HG02623 (cell line): ENCODE results near the gene NFIB.

ENCODE experiments used
- ATAC-seq: cut with Tn5 transposase; IDR thresholded peaks from one replicate; pipeline ENCODE4 v1.9.1; 2021; ENCODE audit warnings: moderate library complexity; ENCODE audit not compliant: unreplicated experiment

NFIB gene

DNA sequence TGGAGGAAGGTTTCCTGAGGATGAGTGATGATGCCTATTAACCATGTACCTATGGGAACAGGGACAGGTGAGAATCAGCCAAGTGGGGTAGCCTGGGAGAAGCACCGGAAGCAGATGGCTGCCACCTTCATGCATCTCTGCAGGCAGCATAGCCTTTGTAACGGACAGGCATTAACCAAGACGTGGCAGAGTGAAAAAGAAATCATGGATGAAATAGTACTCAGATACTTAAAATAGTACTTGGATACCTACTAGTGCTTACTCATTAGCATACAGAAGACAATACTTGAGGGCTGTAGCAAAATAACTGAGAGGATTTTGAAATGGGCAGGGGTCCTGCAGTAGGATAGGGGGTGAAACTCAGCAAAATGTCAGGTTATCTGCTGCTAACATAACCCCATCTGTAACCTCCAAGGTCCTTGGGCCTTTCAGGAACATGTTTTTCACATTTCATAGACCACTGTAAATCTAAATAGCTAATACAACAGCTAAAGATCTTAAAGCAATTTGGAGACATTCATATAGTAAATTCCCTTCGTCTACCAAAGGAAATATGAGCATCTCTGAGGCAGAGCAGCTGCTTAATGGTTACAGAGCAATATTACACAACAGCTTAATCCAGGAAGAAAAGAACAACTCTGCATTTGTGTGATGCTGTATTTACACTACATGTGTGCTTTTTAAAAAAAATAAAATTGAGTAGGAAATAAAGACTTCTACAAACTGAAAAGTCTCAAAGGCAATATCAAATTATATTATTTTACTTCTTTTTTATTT is 154.3 kb downstream of the NFIB start:
- no peak for ATAC-seq

DNA sequence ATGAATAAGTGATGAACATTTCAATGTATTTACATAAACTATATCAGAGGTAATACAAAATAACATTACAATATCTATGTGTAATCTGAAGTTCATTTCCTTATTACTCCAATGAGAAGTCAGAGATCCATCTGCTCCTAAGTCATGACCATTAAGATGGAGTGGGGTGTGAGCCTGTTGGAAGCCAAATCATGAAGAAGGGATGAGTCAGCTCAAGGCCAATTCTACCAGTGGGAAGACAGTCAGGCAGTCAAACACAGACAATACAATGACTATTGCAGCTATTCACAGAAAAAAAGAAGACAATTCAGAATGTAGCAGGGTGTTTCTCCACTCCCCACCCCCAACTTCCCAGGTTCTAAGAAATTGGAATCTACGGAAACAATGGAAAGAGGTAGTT is 155.0 kb downstream of the NFIB start:
- no peak for ATAC-seq

DNA sequence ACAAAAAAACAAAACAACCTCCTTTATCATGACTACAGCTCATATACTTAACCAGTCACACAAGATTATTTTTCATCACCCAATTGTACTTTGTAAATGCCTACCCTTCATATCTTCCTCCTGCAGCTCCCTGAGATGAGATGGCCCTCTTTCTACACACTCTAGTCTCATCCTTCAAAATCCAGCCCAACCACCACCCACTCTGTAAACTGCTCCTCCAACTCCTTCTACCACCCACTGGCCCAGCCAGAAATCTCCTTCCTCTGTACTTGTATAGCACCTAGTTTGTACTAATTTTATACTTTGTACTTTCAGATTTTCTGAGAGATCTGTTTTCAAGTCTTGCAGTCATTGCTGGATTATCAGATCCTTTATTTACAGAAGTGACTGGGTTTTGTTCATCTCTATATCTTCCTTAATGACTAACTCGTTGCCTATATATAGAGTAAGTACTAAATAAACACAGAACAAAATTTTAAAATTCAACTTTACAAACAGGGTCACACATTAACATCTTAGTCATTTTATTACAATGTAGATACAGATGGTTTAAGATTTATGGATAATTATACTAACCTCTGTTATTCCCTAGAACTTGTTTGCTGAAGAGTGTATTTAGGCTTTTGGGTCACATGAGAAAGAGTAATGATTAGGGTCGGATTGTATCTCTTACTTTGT is 155.7 kb downstream of the NFIB start:
- no peak for ATAC-seq

DNA sequence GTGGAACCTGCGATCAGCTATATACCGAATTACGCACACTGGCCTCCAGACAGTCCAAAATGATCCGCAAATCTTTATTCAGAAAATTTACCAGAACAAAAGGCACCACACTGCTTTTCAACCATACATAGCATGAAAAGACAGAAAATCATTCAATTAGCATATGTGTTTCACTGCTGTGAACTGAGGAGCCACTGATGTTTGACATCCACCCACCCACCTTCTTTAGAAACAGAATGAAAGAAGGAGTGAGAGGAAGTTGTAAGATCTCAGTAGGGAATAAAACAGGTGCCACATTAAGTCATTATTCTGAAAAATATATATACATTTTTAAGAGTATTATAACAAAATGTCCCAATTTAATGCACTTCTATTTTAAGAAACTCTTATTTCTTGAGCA is 156.8 kb downstream of the NFIB start:
- no peak for ATAC-seq

DNA sequence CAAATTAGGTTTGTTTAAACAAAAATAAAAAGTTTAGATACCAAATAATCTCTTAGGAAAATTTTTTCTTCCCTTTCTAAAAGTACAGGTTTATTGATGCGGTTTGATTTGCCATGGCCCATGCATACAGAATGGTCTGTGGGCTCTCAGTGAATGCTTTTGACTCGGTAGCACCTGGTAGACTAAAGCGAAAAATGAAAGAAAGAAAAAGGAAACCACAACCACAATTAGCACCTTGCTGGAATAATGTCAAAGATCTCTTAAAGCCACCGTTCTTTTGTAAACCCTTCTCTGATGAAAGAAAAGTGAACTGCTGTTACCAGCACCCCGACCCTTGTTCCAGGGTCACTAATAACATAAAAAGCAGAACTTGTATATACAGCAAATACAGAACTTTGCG is 157.9 kb downstream of the NFIB start:
- ATAC-seq, result peak; percentile 97

DNA sequence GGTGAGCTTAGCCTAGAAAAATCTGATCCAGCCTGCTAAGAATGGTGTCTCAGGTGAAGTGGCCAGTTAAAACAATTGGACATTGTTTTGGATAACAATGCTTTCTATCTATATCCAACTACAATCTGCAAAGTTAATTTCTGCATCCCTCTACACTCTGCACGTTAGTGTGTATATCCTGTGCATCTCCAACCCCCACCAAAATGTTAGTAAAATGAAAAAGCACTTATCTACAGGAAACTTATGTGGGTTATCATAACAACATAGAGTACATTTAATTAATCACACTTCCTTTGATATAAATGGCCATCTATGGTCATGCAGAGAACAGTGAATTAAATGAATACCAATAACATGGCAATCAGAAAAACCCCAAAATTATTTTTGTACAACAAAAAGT is 158.7 kb downstream of the NFIB start:
- no peak for ATAC-seq

DNA sequence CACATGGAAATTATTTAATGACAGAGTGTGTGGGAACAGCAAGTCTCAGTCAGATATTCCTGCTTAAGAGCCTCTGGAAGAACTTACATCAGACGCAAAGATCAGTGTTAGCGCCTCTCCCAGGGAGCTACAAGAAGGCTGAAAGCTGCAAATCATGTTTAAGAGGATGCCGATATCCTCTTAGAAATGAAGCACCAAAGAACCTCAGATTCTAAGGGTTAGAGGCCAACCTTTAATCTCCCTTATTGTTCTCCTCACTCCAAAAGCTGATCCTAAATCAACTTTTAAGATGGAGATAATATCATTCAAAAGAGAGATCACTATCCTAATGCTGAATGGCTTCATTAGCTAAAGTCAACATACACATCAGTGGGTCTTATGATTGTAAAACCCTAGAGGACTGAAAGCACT is 160.6 kb downstream of the NFIB start:
- no peak for ATAC-seq

DNA sequence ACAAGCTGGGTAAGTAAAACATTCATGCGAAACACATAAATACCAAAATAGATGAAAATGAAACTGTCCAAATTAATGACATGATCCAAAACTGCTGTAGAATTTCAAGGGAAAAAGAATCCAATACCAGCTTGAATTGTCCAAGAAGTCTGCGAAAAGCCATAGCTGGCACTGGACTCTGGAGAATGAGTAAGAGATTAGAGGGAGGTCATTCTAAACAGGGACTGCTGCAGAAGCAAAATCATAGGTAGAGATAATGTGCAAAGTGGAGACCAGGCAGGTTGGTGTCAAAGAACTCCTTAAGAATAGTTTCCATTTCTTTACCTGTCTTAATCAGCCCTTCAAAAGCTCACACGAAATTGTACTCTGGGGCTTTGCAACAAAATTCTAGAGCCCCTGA is 162.5 kb downstream of the NFIB start:
- no peak for ATAC-seq

DNA sequence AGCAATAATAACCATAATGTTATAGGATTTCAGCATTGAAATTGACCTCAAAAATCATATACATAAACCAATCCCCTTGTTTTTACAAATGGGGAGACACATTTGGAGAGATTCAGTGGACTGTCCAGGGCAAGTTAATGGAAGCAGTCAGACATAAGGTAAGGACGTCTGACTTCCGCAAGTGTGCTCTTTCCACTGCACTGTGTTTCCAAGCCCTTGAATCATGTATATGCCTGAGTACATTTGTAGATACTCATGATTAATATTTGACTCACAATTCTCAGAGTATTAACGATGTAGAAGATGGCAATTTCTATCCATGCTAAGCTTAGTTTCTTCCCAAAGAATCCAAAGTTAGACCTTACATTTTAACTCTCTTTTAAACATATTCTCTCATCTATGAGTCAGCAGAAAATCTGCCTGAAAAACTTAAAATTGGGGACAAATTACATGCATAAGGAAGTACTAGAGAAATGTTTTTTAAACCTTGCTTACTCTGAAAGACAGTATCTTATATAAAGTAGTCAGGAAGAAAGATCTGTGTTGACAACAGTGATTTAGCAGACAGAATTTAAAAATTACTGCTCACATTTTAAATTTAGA is 165.3 kb downstream of the NFIB start:
- ATAC-seq, result no peak

DNA sequence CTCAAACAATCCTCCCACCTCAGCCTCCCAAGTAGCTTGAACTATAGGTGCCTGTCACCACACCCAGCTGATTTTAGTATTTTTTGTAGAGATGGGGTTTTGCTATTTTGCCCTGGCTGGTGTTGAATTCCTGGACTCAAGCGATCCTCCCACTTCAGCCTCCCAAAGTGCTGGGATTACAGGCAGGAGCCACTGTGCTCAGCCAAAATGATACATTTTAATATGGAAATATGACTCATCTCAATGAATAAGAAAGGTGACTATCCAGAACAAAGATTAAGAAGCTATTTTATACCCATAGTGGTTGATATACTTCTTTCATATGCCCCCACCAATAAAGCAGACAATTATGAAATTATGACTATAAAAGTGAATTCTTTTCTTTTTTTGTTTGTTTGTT is 166.2 kb downstream of the NFIB start:
- no peak for ATAC-seq

DNA sequence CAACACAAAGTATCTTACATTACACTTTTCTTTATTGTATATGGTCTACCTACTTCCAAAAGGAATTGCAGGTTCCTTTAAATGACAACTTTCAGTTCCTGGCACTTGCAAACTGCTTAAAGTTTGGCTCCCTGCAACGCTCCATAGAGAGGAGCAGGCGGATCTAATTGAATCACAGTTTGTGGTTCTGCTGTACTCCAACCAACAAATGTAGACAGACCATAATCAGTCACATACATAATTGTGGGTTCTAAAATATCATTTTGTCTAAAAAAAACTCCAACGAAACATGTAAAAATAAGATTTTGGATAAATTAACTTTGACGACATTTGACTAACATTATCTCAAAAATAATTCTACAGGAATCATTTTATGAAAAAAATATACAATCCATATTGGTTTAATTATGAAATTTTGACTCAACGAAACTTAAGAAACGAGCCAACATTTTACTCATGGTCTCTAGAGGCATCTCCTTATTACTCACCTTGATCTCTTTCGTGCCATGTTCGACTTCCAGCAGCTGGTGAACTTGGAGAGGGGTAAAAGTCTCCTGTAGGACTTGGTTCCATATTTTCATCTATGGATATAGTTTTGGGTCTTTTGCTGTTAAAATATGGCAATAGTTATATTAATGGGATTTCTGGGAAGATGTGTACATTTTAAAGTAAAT is 167.6 kb downstream of the NFIB start:
- no peak for ATAC-seq

DNA sequence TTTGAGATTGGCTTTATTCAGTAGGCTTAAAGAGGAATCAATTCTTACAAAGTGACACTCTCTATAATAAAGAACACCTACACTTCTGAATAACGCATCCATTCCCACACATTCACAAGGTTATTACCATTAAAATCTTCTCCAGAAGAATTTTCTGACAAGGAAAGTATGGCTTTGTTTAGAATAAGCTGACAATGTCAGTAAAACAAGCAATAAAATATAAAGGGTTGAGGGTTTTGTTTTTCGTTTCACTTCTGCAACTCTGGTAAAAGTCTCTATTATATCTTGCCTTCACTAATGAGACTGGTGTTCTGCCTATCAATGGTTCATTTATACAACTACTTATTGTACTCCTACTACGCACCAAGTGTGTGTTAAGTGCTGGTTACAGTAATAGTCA is 169.7 kb downstream of the NFIB start:
- no peak for ATAC-seq

DNA sequence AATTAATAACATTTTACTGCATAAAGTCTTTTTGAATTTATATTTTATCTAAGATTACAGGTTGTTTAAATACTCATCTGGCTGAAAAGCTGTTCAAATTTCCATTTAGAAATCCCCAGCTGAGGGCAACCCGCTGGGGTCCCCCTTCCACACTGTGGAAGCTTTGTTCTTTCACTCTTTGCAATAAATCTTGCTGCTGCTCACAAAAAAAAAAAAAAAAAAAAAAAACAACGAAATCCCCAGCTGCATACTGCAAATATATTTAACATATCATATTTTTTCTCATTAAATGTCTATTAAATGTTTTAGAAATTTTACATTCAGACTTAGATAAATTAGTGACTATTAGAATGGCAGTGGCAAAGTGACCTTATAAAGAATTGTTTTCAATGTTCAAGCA is 172.2 kb downstream of the NFIB start:
- no peak for ATAC-seq

DNA sequence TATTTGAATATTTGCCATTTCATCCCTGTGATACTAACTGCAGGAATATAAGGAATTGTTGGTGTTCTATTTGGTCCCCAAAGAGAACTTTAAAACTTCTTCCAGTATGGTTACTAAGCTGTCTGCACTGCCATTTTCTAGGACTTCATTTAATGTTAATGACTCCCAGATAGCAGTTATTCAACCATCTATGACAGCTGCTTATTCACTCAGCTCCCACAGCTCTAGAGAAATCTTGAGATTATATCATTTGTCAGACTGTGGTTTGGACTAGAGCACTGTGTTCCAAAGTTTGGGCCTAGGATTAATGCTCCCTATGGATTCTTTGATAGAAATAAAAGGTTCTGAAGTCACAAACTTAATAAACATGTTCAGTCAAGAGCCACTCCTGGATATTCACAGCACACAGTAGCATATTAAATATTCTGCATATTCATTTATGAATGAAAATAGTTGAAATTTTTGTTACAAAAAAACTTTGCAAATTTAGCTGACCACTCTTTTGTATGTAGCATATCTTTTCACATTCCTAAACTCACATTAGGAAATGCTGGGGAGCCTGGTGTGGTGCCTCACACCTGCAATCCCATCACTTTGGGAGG is 173.7 kb downstream of the NFIB start:
- ATAC-seq, result no peak

DNA sequence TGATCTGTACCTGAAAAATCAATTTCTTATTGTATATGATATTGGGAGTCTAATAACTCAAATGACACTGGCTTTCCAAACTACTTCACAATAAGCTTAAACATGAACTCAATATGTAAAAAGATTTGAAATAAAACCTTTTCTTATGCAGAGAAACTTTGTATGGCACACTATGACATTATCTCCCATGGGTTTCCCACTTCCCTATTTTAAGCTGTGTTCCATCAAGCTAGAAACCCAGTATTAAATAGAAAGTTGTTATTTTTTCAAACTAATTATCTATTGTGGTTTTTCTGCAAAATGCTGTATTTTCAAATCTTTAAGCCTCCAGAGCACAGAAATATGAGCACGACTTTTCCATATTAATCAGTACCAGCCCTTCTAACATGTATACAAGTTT is 174.7 kb downstream of the NFIB start:
- ATAC-seq, result no peak

DNA sequence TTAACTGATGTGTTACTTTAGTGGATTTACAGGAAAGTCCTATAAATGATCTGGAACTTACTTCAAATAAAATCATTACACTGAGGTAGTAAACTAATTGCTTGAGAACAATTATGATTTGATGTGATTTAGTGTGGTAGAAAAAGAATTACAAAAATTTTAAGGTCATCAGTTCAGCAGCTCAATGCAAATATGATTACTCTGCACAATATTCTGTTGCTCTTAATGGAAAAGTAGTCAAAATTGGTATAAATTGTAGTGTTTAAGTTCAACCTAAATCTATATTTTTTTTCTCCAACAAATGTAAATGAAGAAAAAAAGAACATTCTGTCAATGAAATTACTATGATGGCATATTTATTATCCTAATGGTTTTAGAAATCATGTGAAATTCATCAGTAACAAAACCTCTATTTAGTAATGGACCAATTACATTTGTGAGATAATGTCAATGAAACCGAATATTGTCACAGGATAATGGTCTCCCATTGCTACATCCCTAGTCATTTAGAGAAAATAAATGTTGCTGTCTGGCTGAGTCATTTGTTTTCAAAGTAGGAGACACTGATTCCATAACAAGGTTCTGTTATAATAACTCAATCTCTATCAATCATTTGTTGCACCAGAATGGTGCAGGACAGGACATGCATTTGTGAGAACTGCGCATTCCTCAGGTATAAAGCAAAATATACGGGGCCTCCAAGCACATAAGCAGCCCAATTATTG is 177.1 kb downstream of the NFIB start:
- ATAC-seq, result no peak

DNA sequence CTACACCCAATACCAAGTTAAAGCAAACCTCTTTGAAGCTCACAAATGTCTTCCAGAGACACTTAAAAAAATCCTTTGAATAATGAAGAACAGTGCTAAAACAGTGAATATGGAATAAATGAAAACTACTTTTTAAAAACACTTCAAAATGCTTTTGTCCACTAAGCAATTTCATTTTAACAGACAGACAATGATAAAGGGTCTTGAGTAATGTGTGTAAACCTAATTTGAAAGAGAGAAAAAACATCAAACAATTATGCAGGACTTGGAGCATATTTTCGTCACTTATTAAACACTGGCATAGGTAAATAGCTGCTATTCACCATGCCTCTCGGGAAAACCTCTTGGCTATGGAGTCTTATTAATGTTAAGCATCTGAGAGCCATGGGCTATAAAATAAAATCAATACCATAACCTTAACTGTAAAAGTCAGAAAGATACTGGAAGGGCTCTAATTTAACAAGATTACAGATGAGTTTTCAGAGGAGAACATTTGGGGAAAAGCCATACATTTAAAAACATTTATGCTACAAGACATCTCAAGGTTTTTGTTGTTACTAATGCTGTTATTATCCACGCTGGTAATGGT is 177.8 kb downstream of the NFIB start:
- no peak for ATAC-seq

DNA sequence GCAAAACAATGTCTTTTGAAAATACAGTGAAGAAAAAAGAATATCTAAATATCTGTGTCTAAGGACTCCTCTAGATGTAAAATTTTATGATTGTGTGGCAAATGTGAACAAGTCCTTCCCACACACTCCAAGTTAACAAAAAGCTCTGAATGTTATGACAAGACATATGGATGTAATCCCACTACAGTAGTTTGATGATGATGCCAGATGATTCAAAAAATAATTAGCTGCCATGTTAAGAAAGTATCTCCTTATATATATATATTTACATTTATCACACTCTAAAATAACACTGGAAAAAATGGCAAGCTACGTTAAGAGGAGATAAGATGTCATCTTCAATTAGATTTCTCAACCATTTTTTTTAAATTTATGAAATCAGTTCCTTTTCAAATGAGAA is 178.5 kb downstream of the NFIB start:
- no peak for ATAC-seq

DNA sequence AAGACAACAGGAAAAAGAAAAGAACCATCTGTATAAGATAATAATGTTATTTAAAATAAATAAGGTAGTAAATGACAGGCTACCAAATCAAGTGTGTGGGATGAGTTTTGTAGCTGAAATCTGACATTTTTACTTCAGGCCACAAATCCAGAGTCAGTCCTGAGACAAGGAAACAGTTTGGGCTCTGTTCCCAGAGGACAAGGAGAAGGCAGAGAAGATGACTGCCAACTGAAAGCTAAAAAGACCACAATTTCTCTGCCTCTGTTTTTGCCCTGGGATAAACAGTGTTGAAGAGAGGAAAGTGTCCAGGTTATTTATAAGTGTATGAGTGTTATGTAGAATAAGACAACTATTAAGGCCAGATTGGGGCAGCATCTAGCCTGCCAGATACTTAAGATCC is 180.5 kb downstream of the NFIB start:
- ATAC-seq, result no peak

DNA sequence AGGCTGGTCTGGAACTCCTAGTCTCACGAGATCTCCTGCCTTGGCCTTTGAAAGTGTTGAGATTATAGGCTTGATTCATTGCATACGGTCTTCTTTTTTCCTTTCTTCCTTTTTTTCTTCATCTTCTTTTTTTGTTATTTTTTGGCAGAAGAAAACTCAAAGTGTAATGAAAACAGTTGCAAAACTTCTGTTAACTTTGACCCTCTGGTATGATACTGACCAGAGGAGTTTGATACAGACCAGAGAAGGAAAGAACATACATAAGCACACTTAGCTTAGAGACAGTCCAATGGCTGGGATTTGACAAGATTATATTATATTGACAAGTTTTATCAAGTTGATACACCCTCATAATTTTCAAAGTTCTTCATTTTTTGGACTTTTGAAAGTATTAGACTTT is 181.2 kb downstream of the NFIB start:
- no peak for ATAC-seq
